Neural progenitor cell (in vitro differentiated cells): ENCODE data around the gene DRICH1. TPM values are rescaled to one million over a fixed set of nuclear protein-coding genes. Genes with fewer than 3 reads are reported as not detected.

ENCODE experiments used
- DNase-seq: peaks from one replicate; pipeline ENCODE4 v3.0.0-alpha.2; 2016; ENCODE audit warnings: low spot score
- H2AFZ ChIP-seq: fragments of 200-600 bp; sonication (generic); replicated peaks from 2 replicates; pipeline ENCODE4 v1.6.1; 2016; ENCODE audit warnings: antibody characterized with exemption
- H3F3A ChIP-seq: fragments of 200-600 bp; sonication (generic); 2 replicates; pipeline ENCODE4 v1.6.1; 2016; ENCODE audit warnings: antibody characterized with exemption, low read depth
- H3K27ac ChIP-seq: fragments of 200-600 bp; sonication (generic); 2 replicates; pipeline ENCODE4 v1.5.1; 2016; ENCODE audit warnings: mild to moderate bottlenecking
- H3K27me3 ChIP-seq: fragments of 200-600 bp; sonication (generic); 2 replicates; pipeline ENCODE4 v1.6.1; 2016; ENCODE audit warnings: mild to moderate bottlenecking, moderate library complexity
- H3K36me3 ChIP-seq: fragments of 200-600 bp; sonication (generic); 2 replicates; pipeline ENCODE4 v1.5.1; 2016
- H3K4me1 ChIP-seq: fragments of 200-600 bp; sonication (generic); 2 replicates; pipeline ENCODE4 v1.6.1; 2016; ENCODE audit warnings: mixed run types
- H3K4me2 ChIP-seq: fragments of 200-600 bp; sonication (generic); 2 replicates; pipeline ENCODE4 v1.6.1; 2016
- H3K4me3 ChIP-seq: fragments of 200-600 bp; sonication (generic); 2 replicates; pipeline ENCODE4 v1.5.1; 2016
- H3K79me2 ChIP-seq: fragments of 200-600 bp; sonication (generic); 2 replicates; pipeline ENCODE4 v1.6.1; 2016; ENCODE audit warnings: low read depth
- H3K9ac ChIP-seq: fragments of 200-600 bp; sonication (generic); 2 replicates; pipeline ENCODE4 v1.6.1; 2016
- H3K9me3 ChIP-seq: fragments of 200-600 bp; sonication (generic); 2 replicates; pipeline ENCODE4 v1.5.1; 2016; ENCODE audit warnings: low read depth
- H4K20me1 ChIP-seq: fragments of 200-600 bp; sonication (generic); 2 replicates; pipeline ENCODE4 v1.6.1; 2016; ENCODE audit warnings: low read depth
- H3K27ac Mint-ChIP-seq: 3 replicates; pipeline ENCODE4 v1.8.0; 2021; ENCODE audit warnings: mixed read lengths
- H3K27me3 Mint-ChIP-seq: 2 replicates; pipeline ENCODE4 v1.8.0; 2022; ENCODE audit warnings: low read depth, mild to moderate bottlenecking, inconsistent platforms, moderate library complexity, mixed read lengths; ENCODE audit not compliant: insufficient read depth
- H3K36me3 Mint-ChIP-seq: 3 replicates; pipeline ENCODE4 v1.8.0; 2021; ENCODE audit warnings: mixed read lengths
- H3K4me1 Mint-ChIP-seq: 3 replicates; pipeline ENCODE4 v1.8.0; 2021; ENCODE audit warnings: mixed read lengths
- H3K4me3 Mint-ChIP-seq: 3 replicates; pipeline ENCODE4 v1.8.0; 2021; ENCODE audit warnings: mild to moderate bottlenecking, moderate library complexity, mixed read lengths
- H3K9me3 Mint-ChIP-seq: 3 replicates; pipeline ENCODE4 v1.8.0; 2020; ENCODE audit warnings: mixed read lengths
- EZH2 ChIP-seq: fragments of 200-600 bp; sonication (generic); IDR thresholded peaks from 2 replicates; pipeline ENCODE4 v1.6.1; 2017; ENCODE audit warnings: antibody characterized with exemption, mild to moderate bottlenecking, moderate library complexity
- EZH2phosphoT487 ChIP-seq: fragments of 200-600 bp; sonication (generic); IDR thresholded peaks from 2 replicates; pipeline ENCODE4 v1.6.1; 2017; ENCODE audit warnings: antibody characterized with exemption
- total RNA-seq: library from RNA; depleted of rRNA; stranded (reverse); fragments of >200 nt; gene quantifications from 2 replicates; pipeline ENCODE4 v1.2.3, GENCODE V29; 2015; ENCODE audit warnings: low replicate concordance
- TF ChIP-seq, protein P1 (sequence below): fragments of 200-600 bp; sonication (generic); IDR thresholded peaks from 2 replicates; pipeline ENCODE4 v1.5.1; 2017; ENCODE audit warnings: antibody characterized with exemption, mild to moderate bottlenecking

Gene DRICH1
- total RNA-seq, 1 donor from 2014 or later: not detected

DNA sequence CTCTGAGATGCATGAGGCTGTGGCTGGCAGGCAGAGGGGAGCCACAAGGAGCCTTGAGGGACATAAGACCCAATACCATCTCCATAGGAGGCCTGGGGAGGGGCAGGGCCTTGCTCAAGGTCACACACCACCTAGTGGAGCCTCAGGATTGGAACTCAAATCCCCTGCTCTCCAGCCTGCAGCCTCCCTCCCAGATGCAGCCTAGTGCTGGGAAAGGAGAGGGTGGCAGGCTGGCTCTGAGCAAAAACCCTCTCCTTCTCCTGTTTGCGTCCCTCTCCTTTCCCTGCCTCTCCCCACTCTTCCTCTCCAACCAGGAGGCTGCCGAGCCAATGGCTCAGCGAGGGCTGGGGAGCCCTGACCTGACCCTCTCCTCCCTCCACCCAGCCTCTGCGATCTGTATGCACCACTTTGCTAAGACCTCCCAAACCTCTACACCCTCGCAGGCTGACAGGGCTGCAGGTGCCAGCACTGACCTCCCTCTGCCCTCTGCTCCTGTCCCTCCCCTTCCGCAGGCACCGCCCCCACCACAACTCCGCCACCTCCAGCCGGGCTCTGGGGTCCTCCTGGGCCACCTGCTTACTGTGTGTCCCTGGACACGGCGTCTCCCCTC lies 66.7 kb downstream of the DRICH1 start:
- TF ChIP-seq EZH2 (no peak), EZH2phosphoT487 (no peak)
- TF ChIP-seq, protein P1, sequence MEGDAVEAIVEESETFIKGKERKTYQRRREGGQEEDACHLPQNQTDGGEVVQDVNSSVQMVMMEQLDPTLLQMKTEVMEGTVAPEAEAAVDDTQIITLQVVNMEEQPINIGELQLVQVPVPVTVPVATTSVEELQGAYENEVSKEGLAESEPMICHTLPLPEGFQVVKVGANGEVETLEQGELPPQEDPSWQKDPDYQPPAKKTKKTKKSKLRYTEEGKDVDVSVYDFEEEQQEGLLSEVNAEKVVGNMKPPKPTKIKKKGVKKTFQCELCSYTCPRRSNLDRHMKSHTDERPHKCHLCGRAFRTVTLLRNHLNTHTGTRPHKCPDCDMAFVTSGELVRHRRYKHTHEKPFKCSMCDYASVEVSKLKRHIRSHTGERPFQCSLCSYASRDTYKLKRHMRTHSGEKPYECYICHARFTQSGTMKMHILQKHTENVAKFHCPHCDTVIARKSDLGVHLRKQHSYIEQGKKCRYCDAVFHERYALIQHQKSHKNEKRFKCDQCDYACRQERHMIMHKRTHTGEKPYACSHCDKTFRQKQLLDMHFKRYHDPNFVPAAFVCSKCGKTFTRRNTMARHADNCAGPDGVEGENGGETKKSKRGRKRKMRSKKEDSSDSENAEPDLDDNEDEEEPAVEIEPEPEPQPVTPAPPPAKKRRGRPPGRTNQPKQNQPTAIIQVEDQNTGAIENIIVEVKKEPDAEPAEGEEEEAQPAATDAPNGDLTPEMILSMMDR: no peak
- Histone ChIP-seq H3K9me3 (no peaks in the 10 kb centered on the region), H3K27ac (no peak overlapping the region), H4K20me1 (no peaks in the 10 kb centered on the region), H3K36me3 (no peaks in the 10 kb centered on the region), H3K79me2 (no peaks in the 10 kb centered on the region), H3K27me3 (peaks cover 65% of the 10 kb centered on the region), H3F3A (peaks cover 13% of the 10 kb centered on the region), H2AFZ (peak overlapping the region; percentile 42), H3K9ac (no peak overlapping the region), H3K4me1 (peaks cover 3% of the 10 kb centered on the region), H3K4me3 (peak overlapping the region; percentile 54), H3K4me2 (peak overlapping the region; percentile 86)
- H3K4me1 Mint-ChIP-seq: peaks cover 41% of the 10 kb centered on the region
- H3K4me3 Mint-ChIP-seq: peak overlapping the region; percentile 89
- DNase-seq: peak; percentile 57
- H3K36me3 Mint-ChIP-seq: no peaks in the 10 kb centered on the region
- H3K27me3 Mint-ChIP-seq: peaks cover 21% of the 10 kb centered on the region
- H3K9me3 Mint-ChIP-seq: peaks cover 3% of the 10 kb centered on the region
- H3K27ac Mint-ChIP-seq: peak overlapping the region; percentile 72

DNA sequence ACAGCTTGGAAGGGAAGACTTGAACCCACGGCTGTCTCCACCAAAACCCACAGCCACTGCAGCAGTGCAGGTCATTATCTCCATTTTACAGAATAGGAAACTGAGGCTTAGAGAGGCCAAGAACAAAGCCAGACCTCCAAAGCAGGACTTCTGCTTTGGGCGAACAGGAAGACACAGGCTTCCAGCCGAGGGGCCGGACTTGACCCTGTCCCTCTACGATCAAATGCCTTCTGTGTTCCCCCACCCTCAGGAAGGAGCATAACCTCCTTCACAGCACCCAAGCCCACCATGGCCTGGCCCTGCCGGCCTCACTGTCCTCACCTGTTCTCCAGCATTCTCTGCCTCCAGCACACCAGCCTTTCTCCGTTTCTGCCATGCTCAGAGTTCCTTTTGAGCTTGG lies 67.8 kb downstream of the DRICH1 start:
- no peak overlapping the region for H3K4me3 ChIP-seq
- no peak overlapping the region for H2AFZ ChIP-seq
- H3K4me1 ChIP-seq: peaks cover 3% of the 10 kb centered on the region
- peaks cover 47% of the 10 kb centered on the region for H3K4me1 Mint-ChIP-seq
- H3K36me3 Mint-ChIP-seq: no peaks in the 10 kb centered on the region
- H3K27me3 ChIP-seq: peaks cover 66% of the 10 kb centered on the region
- H3K79me2 ChIP-seq: no peaks in the 10 kb centered on the region
- peaks cover 3% of the 10 kb centered on the region for H3K9me3 Mint-ChIP-seq
- no peaks in the 10 kb centered on the region for H4K20me1 ChIP-seq
- H3K36me3 ChIP-seq: no peaks in the 10 kb centered on the region
- no peak for DNase-seq
- no peaks in the 10 kb centered on the region for H3K9me3 ChIP-seq
- peak overlapping the region; percentile 75 for H3K4me3 Mint-ChIP-seq
- H3K4me2 ChIP-seq: no peak overlapping the region
- peaks cover 21% of the 10 kb centered on the region for H3K27me3 Mint-ChIP-seq
- H3K27ac ChIP-seq: no peak overlapping the region
- peak overlapping the region; percentile 50 for H3K27ac Mint-ChIP-seq
- no peak for TF ChIP-seq EZH2
- TF ChIP-seq, protein P1: no peak
- no peak overlapping the region for H3K9ac ChIP-seq
- peaks cover 13% of the 10 kb centered on the region for H3F3A ChIP-seq

DNA sequence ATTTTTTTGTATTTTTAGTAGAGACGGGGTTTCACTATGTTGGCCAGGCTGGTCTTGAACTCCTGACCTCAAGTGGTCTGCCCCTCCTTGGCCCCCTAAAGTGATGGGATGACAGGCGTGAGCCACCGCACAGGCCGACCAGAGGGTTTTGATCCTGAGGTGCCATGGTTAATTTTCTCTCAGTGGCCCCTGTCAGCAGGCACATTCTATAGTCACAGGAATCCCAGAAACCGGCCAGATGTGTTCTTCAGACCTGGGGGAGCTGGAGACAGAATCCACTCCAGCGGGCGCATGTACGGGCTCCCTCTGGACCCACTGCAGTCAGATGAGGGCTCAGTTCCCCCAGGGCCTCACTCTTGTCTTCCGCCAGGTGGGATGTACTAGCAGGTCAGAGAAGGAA lies 69.0 kb downstream of the DRICH1 start:
- H3K79me2 ChIP-seq: no peaks in the 10 kb centered on the region
- no peak overlapping the region for H2AFZ ChIP-seq
- Mint-ChIP-seq H3K9me3 (peaks cover 3% of the 10 kb centered on the region), H3K36me3 (no peaks in the 10 kb centered on the region), H3K4me3 (no peak overlapping the region), H3K4me1 (peaks cover 48% of the 10 kb centered on the region), H3K27me3 (peaks cover 23% of the 10 kb centered on the region), H3K27ac (peak overlapping the region; percentile 60)
- peaks cover 3% of the 10 kb centered on the region for H3K4me1 ChIP-seq
- H3K36me3 ChIP-seq: no peaks in the 10 kb centered on the region
- H3K27ac ChIP-seq: no peak overlapping the region
- no peak overlapping the region for H3K4me2 ChIP-seq
- H4K20me1 ChIP-seq: no peaks in the 10 kb centered on the region
- no peak for DNase-seq
- peaks cover 13% of the 10 kb centered on the region for H3F3A ChIP-seq
- no peak overlapping the region for H3K4me3 ChIP-seq
- H3K27me3 ChIP-seq: peaks cover 64% of the 10 kb centered on the region
- H3K9ac ChIP-seq: no peak overlapping the region
- TF ChIP-seq, protein P1: no peak
- TF ChIP-seq EZH2phosphoT487: no peak
- TF ChIP-seq EZH2: no peak
- H3K9me3 ChIP-seq: no peaks in the 10 kb centered on the region
